HG02885 (cell line): Measurements from ENCODE around the gene PAEP.

Experiments used
- ATAC-seq: cut with Tn5 transposase; IDR thresholded peaks from one replicate; pipeline ENCODE4 v1.9.1; 2021; ENCODE audit warnings: mild to moderate bottlenecking; ENCODE audit not compliant: unreplicated experiment, poor library complexity

The PAEP gene

DNA sequence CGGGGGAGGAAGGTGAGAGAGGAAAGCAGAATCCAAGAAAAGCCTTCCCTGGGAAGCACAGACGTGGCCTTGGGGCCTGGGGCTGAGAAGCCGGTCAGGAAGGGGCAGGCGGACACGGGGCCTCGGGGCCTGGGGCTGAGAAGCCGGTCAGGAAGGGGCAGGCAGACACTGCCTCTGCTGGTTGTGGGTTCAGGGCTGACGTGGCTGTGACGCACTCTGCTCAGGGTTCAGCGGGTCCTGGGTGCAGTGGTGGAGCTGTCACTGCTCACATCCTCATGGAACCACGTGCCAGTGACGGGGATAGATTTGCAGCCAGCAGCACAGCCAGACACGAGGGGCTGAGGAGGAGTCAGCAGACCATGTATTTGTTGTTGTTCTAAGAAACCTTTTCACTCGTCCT lies 12.8 kb downstream of the PAEP start:
- ATAC-seq = no peak

DNA sequence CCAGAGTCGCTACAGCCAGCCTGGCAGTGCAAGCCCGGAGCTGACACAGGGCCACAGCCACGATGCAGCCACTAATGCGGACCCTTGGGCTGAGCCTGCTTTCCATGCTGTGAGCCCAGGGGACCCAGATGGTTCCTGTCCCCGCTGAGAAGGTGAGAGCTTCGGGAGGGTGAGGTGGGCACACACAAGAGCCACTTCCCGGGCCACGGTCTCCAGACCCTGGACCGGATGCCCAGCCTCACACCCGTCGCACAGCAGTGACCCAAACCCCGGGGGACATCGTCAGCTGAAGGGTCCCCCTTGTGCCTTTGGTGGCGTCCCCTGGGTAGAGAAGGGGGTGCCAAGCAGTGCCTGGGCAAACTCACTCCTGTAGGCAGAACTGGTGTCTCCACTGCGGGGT lies 13.4 kb downstream of the PAEP start:
- no peak for ATAC-seq

DNA sequence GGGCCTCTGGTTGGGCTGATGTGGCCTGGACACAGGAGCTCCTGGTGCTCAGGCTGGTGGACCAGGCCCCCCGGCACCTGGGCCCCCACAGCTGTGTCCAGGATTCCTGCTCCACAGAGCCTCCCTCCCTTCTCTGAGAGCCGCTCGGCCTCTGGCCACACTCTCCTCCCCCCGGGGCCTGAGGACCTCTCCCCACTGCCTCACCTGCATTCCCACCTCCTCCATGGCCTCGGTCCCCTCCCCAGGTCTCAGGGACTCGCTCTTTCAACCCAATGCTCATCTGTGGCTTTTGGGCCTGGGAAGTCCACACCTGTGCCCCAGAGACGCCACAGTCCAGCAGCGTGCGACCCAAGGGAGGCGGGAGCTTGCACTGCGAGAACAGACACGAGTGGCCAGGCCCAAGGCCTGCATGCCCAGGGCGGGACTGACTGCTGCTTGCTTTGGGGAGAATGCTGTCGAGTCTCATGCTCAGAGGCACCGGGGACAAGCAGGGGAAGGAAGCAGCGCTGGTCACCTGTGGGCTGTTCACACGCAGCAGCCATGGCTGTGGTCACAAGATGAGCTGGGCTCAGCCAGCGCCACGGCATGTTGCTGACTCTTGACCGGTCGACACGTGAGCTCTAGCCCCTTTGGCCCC lies 14.6 kb downstream of the PAEP start:
- ATAC-seq = no peak

DNA sequence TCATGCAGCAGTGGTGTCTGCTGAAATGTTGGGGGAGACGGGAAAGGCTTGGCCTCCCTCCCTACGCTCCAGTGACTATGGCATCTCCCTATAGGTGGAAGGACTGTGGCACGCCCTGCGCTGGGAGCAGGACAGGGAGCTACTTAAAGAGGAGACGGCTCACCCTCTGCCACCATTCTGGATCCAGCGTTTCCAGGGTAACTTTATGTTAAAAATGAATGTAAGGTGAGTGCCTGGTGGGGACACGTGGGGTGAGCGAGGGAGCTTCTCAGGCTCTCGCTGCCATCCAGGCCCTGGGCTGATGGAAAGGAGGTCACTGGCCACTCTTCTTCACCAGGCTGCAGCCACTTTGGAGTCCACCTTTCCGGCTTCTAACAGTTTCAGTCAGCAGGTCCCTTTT lies 15.7 kb downstream of the PAEP start:
- no peak for ATAC-seq

DNA sequence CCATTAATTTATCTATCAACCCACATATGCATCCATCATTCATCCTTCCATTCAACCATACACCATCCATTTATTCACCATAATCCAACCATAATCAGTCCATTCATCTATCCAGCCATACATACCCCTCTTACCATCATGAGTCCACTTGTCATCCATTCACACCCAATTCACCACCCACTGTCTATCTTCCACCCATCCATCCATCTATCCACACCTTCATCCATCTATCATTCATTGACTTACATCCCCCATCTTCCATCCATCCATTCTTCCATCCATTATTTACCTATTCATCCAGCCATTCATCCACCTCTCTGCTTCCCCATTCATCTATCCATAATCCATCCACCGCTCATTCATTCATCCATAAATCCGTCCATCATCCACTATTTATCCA lies 17.8 kb downstream of the PAEP start:
- no peak for ATAC-seq

DNA sequence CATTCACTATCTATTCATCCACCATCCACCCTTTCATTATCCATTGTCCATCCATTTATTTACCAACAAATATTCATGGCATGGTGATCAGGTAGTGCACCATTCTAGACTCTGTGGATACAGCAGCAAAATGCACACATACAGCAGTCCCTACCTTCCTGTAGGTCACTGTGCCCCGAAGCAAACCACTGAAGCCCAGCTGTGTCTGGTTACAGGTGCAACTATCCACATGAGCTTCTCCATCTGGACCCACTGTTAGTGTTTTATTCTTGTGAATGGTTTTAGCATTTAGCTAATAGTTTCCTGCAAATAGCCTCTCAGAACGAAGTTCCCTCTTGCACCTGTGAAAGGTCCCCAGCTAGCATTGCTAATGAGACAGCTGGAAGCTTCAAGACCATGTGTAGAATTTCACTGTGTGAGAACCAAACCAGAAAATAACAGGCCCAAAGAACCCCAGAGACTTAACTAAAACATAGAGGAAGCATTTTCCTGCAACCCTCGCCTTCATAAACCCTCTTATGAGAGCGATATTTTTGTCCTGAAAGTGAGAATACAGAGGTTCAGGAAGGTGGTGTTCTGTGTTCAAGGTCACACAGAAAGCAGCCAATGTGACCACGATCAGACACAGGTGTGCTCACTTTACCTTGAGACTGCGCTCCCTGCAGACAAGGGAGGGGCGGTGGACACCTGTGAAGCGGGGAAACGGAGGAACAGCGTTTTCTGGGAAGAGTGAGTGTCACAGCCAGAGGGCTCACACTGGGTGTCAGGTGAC lies 18.5 kb downstream of the PAEP start:
- ATAC-seq = no peak

DNA sequence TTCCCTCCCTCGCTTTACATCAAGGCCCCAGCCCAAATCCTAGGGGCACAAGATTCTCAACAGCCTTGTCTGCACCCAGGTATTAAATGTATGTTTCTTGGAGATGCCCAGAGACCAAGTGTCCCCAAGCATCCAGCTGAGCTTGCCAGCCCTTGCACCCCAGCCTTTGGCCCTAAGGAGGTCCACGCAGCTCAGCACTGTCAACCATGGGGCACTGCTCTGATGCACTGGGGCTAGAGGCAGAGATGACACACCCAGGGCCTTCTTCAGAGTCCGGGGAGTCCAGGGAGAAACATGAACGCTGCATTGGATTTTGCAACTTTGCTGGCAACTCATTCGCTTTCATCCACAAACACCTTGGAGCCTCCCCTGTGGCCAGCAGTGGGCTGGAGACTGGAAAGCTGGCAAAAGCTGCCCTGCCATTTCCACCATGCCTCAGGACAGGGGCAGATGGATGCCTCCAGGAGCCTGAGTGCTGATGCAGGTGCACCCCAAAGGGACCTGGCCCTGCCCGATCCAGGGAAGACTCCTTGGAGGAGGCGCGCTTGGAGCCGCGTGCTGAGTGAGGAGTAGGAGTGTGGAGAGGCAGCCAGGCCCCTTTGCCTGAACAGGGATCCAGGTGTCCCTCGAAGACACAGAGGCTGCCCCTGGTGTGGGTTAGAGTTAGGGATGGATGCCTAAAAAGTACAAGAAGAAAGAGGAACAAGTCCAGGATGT lies 19.3 kb downstream of the PAEP start:
- no peak for ATAC-seq

DNA sequence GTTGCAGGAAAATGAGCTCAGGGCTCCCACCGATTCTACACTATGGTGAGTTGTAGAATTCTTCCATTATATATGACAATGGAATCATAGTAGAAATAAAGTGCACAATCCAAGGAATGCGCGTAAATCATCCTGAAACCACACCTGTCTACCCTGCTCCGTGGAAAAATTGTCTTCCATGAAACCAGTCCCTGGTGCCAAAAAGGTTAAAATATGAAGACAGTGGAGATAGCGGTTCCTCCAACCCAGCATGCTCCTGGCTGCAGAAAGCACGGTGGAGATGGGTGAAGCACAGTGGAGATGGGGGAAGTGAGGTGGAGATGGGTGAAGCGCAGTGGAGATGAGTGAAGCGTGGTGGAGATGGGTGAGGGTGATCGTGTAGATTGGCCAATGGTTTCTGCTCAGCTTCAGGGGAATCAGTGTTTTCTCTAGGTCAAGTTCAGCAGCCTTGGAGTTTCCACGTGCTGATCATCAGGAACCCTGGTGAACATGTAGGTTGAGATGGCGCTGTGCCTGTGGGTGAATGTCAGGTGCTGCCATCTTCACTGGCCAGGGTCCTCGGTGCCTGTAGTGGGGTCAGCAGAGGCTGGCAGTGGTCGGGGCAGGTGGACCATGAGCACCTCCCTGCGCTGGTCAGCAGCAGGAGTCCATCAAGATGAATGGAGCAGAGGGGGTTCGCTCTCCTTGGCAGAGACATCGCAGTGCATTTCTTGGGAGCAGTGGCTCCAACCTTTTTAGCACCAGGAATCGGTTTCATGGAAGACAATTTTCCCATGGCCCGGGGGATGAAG lies 20.3 kb downstream of the PAEP start:
- no peak for ATAC-seq

DNA sequence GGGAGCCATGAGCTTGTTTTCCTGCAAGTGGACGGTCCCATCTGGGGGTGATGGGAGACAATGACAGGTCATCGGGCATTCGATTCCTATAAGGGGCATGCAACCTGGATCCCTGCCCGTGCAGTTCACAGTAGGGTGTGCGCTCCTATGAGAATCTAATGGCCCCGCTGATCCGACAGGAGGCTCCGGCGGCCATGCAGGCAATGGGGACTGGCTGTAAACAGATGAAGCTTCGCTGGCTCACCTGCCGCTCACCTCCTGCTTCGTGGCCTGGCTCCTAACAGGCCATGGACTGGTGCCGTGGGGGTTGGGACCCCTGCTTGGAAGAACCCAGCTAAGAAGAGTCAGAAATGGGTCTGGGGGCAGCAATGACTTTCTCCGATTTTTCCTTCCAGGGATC lies 21.0 kb downstream of the PAEP start:
- ATAC-seq = no peak

DNA sequence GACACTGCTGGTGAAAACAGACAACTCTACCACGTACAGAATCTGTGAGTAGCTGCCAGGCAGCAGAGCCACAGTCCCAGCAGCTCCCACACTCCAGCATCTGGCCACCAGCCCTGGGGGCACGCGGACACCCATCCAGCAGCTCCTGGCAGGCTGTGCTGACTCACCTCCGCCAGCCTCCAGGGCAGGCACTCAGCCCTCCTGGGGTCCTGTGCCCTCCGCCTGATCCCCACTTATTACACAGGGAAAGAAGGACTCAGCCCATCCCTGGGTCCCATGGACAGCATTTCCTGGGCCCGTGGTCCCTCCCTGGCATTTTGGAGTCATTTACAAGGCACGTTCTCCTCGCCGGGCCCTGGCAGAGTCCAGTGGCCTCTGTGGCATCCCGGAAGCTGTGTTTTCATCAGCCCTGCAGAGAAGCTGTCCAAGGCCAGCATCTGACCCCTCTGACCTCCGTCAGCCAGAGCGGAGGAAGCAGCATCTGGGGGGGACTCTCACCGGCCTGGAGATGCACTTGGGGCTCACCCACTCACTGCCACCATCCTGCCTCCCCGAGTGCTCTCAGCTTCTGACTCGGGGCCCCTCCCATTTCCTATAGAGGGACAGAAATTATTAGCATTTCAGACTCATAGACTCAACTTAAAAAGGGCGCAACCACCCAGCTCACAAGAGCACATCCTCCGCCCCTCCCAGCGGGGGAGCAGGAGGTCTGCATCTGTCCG lies 21.6 kb downstream of the PAEP start:
- ATAC-seq = no peak

DNA sequence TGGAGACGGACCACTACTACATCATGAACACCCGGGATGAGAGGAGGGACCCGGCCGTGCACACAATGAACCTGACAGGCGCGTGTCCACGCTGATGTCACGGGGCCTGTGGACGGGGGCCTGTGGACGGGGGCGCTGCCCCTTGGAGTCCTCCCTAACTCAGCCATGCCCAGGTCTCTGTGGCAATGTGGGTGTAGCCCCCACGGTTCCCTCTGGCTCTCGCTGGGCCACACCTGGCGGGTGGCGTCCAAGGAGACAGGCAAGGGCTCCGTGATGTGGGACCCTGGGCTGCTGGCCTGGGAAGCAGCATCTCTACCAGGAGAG lies 22.1 kb downstream of the PAEP start:
- no peak for ATAC-seq

DNA sequence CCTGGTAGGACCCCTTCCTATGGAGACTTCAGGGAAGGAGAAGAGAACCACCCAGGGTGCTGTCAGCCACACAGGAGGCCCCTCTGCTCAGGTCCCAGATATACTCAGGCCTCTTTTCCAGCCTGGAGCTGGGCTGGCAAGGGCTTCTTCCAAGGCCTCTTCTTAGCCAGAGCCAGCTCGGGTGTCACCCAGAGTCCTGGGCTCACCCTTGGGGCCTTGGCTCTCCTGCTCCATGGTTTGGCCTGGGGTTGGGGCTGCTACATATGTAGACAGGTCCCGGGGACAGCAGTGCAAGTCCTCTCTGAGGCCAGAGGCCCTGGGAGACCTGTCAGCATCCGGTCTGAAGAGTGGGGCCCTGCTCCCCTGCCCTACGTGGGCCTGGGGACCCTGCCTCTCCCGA lies 22.8 kb downstream of the PAEP start:
- no peak for ATAC-seq

DNA sequence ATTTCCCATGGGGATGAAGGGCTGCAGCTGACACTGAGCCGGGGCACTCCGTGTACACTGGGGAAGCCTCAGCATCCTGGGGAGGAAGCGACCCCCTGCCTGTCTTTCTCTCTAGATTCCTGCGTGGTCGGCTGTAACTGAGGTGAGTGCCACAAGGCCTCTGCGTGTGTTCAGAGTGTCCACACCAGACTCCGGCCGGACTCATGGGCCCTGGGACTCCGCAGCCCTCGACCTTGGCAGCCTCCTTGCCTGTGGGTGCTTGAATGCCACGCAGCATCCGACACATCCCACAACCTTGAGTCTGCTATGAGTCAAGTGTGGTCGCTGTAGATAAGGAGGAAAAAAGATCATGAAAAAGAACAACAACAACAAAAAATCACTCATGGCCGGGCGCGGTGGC lies 23.4 kb downstream of the PAEP start:
- no peak for ATAC-seq

DNA sequence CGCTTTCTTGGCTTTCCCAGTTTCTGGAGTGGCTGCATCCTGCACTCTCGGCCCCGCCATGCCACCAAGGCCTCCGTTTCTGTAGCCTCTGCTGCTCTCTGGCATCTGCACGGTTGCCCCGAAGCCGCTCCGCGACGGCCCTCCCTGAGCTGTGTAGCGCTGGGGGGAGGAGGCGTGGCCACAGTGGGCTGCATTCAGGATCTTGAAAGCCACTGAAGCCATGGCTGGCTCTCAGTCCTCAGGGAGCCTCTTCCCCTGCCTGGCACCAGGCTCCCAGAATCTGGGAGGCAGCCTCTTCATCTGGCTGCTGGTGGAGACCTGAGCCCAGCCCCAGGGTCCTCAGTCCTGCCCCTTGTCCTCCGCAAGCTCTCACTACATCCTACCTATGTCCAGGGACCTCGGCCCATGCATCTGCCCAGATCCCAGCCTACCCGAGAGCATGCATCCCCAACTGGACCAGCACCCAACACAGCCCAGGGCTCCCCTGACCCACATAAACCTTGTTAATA lies 25.1 kb downstream of the PAEP start:
- ATAC-seq = no peak

DNA sequence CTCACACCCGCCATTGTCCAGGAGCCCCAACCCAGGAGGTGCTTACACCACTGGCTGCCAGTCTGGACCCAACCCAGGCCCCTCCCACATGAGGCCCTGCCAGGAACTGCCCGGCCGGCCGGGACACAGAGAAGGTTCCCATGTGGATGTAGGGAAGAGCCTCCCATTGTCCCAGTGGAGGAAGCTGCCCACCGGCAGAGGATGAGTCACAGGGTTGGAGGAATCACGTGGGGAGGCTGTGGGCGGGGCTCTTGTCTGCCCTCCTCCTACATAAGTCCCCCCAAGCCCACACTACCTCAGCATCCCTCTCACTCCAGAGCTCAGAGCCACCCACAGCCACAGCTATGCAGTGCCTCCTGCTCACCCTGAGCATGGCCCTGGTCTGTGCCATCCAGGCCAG lies 26.1 kb downstream of the PAEP start:
- no peak for ATAC-seq

DNA sequence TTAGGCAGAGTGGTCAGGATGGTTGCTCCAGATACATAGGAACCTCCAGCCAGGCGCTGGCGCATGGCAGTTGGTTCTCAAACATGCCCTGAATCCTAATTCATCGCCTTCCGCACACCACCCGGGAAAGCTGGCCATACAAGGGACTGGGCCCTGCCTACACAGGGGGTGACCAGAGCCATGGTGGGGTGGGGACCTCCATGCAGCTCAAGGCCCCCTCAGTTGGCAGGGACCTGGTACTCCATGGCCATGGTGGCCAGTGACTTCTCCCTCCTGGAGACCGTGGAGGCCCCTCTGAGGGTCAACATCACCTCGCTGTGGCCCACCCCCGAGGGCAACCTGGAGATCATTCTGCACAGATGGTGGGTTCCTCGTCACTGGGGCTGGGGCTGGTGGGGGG lies 26.8 kb downstream of the PAEP start:
- no peak for ATAC-seq

DNA sequence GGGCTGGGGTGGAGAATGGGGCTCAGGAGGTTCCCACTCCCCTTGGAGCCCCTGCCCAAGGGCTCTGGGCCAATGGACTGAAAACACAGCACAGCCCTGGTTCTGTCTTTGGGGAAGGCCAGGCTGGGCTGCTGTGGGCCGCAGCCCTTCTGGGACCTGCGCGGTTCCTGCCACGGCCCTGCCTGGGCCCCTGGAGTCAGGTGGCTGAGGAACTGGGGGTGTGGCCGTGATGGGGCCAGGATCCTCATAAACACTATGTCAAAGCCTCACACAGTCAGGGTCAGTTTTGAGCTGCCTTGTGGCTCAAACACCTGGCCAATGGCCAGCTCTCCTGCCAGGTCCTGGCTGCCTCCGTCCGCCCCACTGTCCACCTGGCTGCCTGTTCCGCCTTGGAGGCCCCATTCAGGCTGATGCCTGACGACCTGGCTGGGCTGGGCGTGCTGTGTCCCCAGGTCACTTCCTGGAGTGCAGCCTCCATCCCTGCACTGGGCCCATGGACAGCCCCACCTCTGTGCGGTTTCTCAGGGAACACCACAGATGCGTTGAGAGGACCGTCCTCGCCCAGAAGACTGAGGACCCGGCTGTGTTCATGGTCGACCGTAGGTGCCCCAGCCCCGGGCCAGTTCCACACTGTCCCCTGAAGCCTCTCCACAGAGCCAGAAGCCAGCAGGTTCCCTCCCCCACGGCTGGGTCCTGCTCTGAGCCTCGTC lies 27.5 kb downstream of the PAEP start:
- ATAC-seq = no peak

DNA sequence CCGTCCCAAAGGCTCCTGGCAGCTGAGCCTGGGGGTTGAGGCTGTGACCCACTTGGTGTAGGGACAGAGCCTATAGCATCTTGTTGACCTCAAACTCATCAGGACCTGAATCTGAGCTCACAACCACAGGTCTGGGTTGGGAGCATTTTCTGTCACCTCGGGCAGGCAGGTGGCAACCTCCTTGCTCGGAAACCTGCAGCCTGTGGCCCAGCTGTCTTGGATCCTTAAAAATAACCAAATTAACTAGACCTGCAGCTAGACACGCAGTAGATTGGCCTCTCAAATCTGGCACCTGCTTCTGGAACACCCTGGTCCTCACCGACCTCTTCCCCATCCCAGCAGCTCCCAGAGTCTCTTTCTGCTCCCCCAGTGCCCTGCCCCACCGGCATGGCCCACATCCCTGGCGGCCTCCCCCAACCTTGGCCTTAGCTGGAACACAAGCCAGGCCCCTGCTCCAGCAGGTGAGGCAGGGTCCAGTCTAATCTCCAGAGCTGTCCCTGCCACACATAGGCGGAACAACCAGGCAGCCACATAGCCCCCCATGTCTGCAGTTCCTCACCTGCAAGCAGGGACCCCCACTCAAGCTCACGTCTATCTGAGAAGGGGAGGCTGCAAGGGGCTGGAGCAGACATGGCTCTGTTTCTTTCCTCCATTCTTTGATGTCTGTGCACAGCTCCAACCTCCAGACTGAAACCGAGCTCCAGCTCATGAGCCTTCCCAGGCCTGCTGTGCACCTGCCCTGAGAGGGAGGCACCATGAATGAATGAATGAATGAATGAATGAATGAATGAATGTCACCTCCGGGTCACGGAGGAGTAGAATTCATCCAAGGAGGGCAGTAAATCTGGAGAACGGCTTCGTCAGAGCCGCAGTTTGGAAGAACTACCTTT lies 28.3 kb downstream of the PAEP start:
- ATAC-seq = no peak
